Activated CD4-positive, alpha-beta T cell treated with anti-CD3 and anti-CD28 coated beads, Interleukin-2, amount 10 ng/mL, durations not matched to agents 7 days and 5 days (primary cell): Measurements from ENCODE around the gene RPL7A. TPM values are rescaled to one million over a fixed set of nuclear protein-coding genes. Genes with fewer than 3 reads are reported as not detected.
A peak's percentile ranks its signal among the peaks of the same experiment; 100 is the strongest.
"Not testable (repeated sequence)": the region's sequence is repeated elsewhere in the genome, so short reads cannot be mapped to it uniquely, and the experiment has no call there.

Experiments
- CTCF ChIA-PET: fragments of 350-600 bp; sonication (Branson Sonifier 250); formaldehyde crosslinking; loops from one replicate; lab custom pipeline; 2021; ENCODE audit warnings: antibody characterized with exemption; lab: Charles Lee
- POLR2A ChIA-PET: fragments of 350-600 bp; sonication (Branson Sonifier 250); formaldehyde crosslinking; loops from one replicate; lab custom pipeline; 2021; ENCODE audit warnings: antibody characterized with exemption; lab: Charles Lee
- DNase-seq: peaks from one replicate; pipeline ENCODE4 v3.0.0-alpha.2; 2020
- H3K27ac Mint-ChIP-seq: one replicate; pipeline ENCODE4 v1.8.0; 2021; ENCODE audit warnings: mild to moderate bottlenecking, moderate library complexity, mixed read lengths
- H3K27me3 Mint-ChIP-seq: one replicate; pipeline ENCODE4 v1.8.0; 2021; ENCODE audit warnings: mixed read lengths
- H3K36me3 Mint-ChIP-seq: one replicate; pipeline ENCODE4 v1.8.0; 2021; ENCODE audit warnings: low read depth, mixed read lengths
- H3K4me1 Mint-ChIP-seq: one replicate; pipeline ENCODE4 v1.8.0; 2021; ENCODE audit warnings: mixed read lengths
- H3K4me3 Mint-ChIP-seq: one replicate; pipeline ENCODE4 v1.8.0; 2021; ENCODE audit warnings: mild to moderate bottlenecking, moderate library complexity, mixed read lengths
- H3K9me3 Mint-ChIP-seq: one replicate; pipeline ENCODE4 v1.8.0; 2021; ENCODE audit warnings: mixed read lengths
- total RNA-seq, 2 experiments: library from RNA; stranded (reverse); gene quantifications; one replicate each; pipeline ENCODE4 v1.2.3, GENCODE V29; 2021

RPL7A gene
- total RNA-seq, 2 experiments from 2014 or later = 1,880 to 1,928 TPM

DNA sequence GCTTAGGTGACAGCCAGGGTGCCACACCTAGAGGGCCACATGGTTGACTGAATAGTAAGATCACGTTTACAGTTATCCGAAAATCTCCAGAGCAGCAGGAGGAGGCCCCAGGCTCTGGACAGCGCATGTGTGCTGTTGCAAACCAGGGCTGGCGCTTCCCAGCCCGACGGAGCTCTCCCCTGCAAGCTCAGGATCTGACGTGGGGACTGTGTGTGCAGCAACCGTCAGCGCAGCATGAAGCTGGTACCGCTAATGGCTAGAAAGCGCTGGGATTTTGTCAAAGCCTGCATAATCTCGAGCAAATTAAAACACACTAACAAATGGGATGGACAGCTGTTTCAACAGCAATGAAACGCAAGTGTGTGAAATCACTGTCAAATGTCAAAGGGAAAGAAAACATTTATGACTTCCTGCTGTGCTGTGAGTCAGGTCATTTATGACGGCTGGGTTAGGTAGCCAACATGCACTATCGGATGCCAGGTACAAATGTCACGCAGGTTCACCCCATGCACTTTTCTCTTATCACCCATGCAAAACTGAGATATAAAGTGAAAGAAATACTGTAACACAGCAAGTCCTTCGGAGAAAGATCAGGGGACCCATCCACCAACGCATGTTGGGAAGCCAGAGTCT lies 20.3 kb downstream of the RPL7A start:
- no peaks in the 10 kb centered on the region for H3K27me3 Mint-ChIP-seq
- H3K36me3 Mint-ChIP-seq = peaks cover 61% of the 10 kb centered on the region
- ChIA-PET POLR2A (no interaction called here), CTCF (interaction anchor here (0.6 to 1.6 kb wide), 2 partner anchors 8 to 13 kb away, joined by 3 to 4 read pairs; partner anchors contain the start of gene STKLD1)
- peak overlapping the region; percentile 92 for H3K27ac Mint-ChIP-seq
- no peak for DNase-seq
- H3K4me3 Mint-ChIP-seq = no peak overlapping the region
- H3K9me3 Mint-ChIP-seq = no peaks in the 10 kb centered on the region
- peaks cover 63% of the 10 kb centered on the region for H3K4me1 Mint-ChIP-seq

DNA sequence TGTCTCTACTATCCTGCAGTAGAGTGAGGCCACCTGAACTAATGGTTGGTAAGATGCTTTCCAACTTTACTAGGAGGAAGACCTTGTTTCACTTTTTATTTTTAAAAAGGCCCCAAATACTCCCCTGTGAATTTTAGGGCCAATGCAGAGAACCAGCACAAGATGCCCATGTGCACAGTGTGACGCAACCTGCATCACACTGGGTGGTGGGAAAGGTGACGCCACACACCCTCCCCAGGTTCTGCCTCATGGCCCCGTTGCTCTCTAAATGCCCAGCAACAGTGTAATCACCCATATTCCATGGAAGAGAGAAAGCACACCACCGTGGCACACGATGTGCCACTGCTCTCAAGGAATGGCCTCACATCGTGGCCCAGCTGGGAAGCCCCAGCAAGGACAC lies 21.4 kb downstream of the RPL7A start:
- Mint-ChIP-seq H3K36me3 (peaks cover 57% of the 10 kb centered on the region), H3K4me3 (peak overlapping the region; percentile 69), H3K9me3 (no peaks in the 10 kb centered on the region), H3K27ac (peak overlapping the region; percentile 92), H3K27me3 (no peaks in the 10 kb centered on the region), H3K4me1 (peaks cover 66% of the 10 kb centered on the region)
- no peak for DNase-seq
- ChIA-PET CTCF (interaction anchor here (2.4 kb wide), 1 partner anchor 10 kb away, joined by 8 read pairs; no protein-coding TSS in a partner anchor), POLR2A (interaction anchor here (0.6 kb wide), 1 partner anchor 581 kb away, joined by 12 read pairs; no protein-coding TSS in a partner anchor)

DNA sequence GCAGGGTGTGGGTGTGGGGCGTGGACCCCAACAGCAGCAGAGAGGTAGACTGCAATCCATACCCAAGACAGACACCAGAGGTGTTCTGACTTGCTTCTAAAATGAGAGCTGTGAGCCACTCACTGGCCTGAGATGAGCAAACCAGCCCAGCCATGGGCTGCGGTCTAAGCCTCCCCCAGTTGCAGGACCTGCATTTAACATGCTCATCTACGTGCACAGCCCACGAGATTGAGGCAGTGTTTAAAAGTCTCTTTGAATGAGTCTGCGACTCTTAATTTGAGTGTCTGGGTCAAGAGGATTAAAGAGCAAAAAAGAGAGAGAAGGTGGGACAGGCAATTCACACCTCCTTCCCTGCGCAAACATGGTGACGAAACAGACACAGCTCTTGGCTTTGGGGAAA lies 21.9 kb downstream of the RPL7A start:
- no peaks in the 10 kb centered on the region for H3K9me3 Mint-ChIP-seq
- CTCF ChIA-PET = interaction anchor here (1.7 to 2.8 kb wide), 5 partner anchors 11 to 27 kb away, joined by 5 to 11 read pairs (median 8); partner anchors contain the start of genes MED22, RPL7A, SURF1 and SURF2
- peaks cover 61% of the 10 kb centered on the region for H3K36me3 Mint-ChIP-seq

DNA sequence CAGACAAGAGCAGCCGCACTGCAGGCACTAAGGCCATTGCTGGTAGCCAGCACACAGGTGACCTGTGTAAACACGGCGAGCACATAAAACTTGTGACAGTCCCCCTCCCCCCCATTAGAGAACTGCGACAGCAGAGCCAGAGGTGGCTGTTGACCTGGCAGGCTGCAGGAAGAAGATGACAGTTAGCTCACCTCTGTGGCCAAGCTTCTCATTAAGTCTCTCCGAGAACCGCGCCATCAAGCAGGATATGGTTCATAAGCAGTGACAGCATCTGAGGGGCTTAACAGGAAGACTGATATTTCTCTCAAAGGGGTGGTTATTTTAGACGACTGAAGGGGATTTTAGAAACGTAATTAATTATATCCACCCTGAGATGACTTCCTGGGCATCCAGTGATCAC lies 22.7 kb downstream of the RPL7A start:
- Mint-ChIP-seq H3K4me1 (peaks cover 70% of the 10 kb centered on the region), H3K27me3 (no peaks in the 10 kb centered on the region)

More for the DNA sequence above, 21.9 kb downstream of the RPL7A start:
- POLR2A ChIA-PET = interaction anchor here (0.6 to 2.2 kb wide), 2 partner anchors 21 to 582 kb away, joined by 12 to 17 read pairs; partner anchors contain the start of genes MED22 and RPL7A
- Mint-ChIP-seq H3K27me3 (no peaks in the 10 kb centered on the region), H3K4me3 (peak overlapping the region; percentile 69), H3K4me1 (peaks cover 71% of the 10 kb centered on the region), H3K27ac (peak overlapping the region; percentile 92)
- DNase-seq = no peak

DNA sequence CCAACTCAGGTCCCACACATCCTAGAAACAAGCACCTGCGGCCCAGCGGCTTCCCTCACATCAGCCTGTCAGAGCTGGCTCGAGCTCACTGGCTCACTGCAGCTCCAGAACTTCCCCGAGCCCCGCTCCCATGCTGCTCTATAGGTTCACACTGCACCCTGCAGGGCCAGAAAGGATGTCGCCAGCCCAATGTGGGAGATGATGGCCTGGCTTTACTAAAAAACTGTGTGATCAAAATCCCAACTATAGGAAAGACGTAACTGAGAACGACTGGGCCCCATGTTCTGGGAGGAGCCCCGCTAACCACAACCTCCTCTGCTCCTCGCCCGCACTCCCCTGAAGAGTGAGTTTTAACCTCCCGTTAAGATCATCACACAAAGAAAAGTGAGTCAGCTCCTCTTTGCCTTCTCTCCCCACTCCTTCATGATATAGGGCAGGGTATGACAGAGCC lies 23.3 kb downstream of the RPL7A start:
- Mint-ChIP-seq H3K4me3 (peak overlapping the region; percentile 69), H3K27ac (peak overlapping the region; percentile 92), H3K36me3 (peaks cover 50% of the 10 kb centered on the region), H3K27me3 (no peaks in the 10 kb centered on the region), H3K4me1 (peaks cover 66% of the 10 kb centered on the region), H3K9me3 (no peaks in the 10 kb centered on the region)
- DNase-seq = peak; percentile 70
- POLR2A ChIA-PET = interaction anchor here (0.6 to 2.2 kb wide), 3 partner anchors 15 to 38 kb away, joined by 5 to 17 read pairs (median 7); partner anchors contain the start of genes MED22, RPL7A, SURF1 and SURF2
- CTCF ChIA-PET = interaction anchor here (0.8 to 2.8 kb wide), 10 partner anchors 9 to 34 kb away, joined by 3 to 11 read pairs (median 6); partner anchors contain the start of genes MED22, RPL7A, SURF1 and SURF2

More for the DNA sequence above, 22.7 kb downstream of the RPL7A start:
- peak overlapping the region; percentile 92 for H3K27ac Mint-ChIP-seq
- POLR2A ChIA-PET = interaction anchor here (0.6 to 2.2 kb wide), 3 partner anchors 14 to 38 kb away, joined by 5 to 17 read pairs (median 7); partner anchors contain the start of genes MED22, RPL7A, SURF1 and SURF2
- H3K36me3 Mint-ChIP-seq = peaks cover 56% of the 10 kb centered on the region
- no peaks in the 10 kb centered on the region for H3K9me3 Mint-ChIP-seq
- CTCF ChIA-PET = interaction anchor here (0.8 to 2.8 kb wide), 8 partner anchors 12 to 35 kb away, joined by 3 to 11 read pairs (median 8); partner anchors contain the start of genes MED22, RPL7A, SURF1 and SURF2
- DNase-seq = peak; percentile 57
- peak overlapping the region; percentile 69 for H3K4me3 Mint-ChIP-seq

DNA sequence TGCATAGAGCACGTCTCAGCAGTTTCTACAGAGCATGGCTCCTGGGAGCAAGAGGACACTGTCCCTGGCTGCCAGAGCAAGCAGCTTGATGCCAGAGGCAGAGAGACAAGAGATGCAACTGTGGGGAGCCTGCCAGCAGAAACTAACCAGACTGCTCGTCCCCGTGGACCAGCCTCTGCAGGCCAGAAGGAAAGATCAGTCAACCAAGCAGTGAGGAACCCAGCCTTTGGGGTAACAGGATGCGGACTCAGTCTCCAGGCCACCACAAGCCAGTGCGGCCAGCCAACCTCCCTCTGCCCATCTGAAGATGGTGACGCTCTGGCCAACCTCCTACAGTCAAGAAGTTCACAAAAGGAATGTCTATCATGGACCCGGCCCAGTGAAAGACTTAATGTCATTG lies 24.1 kb downstream of the RPL7A start:
- Mint-ChIP-seq H3K4me3 (peak overlapping the region; percentile 69), H3K27me3 (peaks cover under 1% of the 10 kb centered on the region), H3K9me3 (no peaks in the 10 kb centered on the region), H3K36me3 (peaks cover 47% of the 10 kb centered on the region), H3K4me1 (peaks cover 64% of the 10 kb centered on the region), H3K27ac (peak overlapping the region; percentile 92)
- ChIA-PET POLR2A (interaction anchor here (2.2 kb wide), 1 partner anchor 23 kb away, joined by 17 read pairs; the partner anchor contains the start of genes MED22 and RPL7A), CTCF (interaction anchor here (1.0 to 2.8 kb wide), 8 partner anchors 10 to 33 kb away, joined by 3 to 11 read pairs (median 8); partner anchors contain the start of genes MED22, RPL7A, SURF1 and SURF2)
- no peak for DNase-seq

DNA sequence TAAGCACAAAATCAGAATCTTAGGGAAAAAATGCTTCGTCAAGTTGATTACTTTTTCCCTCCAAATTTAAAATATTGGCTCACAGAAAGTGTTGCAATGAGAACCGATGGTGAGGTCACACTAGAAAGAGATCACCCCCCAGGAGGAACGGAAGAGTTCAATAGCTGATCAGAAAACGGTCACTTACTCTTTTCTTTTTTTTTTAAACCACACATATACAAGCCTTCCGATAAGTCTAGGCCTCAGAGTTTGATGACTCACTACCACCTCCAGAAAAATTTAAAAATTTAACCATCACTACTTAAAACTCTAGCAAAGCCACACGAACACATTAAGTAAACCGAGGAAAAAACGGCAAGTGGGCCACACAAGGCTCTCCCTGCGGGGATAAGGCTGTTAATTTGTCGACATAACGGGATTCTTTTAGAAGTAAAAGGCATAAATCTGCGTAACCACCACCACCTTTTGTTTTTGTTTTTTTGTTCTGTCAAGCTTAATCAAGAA lies 26.6 kb downstream of the RPL7A start:
- CTCF ChIA-PET = interaction anchor here (0.9 to 2.2 kb wide), 6 partner anchors 10 to 135 kb away, joined by 3 to 6 read pairs (median 4); no protein-coding TSS in a partner anchor
- H3K9me3 Mint-ChIP-seq = no peaks in the 10 kb centered on the region
- H3K4me3 Mint-ChIP-seq = peak overlapping the region; percentile 91
- POLR2A ChIA-PET = interaction anchor here (1.0 to 1.5 kb wide), 2 partner anchors 19 to 27 kb away, joined by 3 to 6 read pairs; partner anchors contain the start of genes MED22 and RPL7A
- peak; percentile 38 for DNase-seq
- H3K27me3 Mint-ChIP-seq = peaks cover 2% of the 10 kb centered on the region
- H3K27ac Mint-ChIP-seq = peak overlapping the region; percentile 97
- H3K36me3 Mint-ChIP-seq = peaks cover 35% of the 10 kb centered on the region
- peaks cover 58% of the 10 kb centered on the region for H3K4me1 Mint-ChIP-seq

DNA sequence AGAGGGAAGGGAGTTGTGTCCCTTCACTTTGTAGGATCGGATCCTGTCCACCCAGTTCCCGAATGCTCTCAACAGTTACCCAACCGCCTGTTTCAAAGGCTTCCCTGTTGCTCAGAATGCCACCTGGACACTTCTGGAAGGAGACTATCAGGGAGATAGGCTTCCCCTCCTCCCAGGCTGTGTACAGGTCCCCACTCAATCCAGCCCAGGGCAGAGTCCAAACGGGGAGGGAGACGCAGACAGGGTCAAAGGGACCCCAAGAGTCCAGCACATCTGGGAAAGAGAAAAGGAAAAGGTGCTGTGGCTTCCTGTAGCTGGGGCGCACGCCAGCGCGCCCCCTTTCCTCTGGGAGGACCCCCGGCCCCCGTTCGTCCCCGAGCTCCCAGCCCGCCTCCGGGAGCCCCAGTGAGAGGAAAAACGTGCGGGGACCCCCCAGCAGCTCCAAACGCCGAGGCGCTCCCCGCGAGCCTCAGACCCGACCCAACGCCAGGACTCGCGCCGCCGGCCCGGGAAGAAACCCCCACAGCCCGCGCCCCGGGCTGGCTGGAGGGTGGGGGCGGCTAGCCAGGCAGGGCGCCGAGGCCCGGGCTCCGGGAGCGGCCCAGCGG lies 27.2 kb downstream of the RPL7A start:
- H3K9me3 Mint-ChIP-seq = no peaks in the 10 kb centered on the region
- peaks cover 2% of the 10 kb centered on the region for H3K27me3 Mint-ChIP-seq
- peaks cover 52% of the 10 kb centered on the region for H3K4me1 Mint-ChIP-seq
- H3K36me3 Mint-ChIP-seq = peaks cover 31% of the 10 kb centered on the region
- ChIA-PET POLR2A (interaction anchor here (1.0 kb wide), 1 partner anchor 27 kb away, joined by 3 read pairs; the partner anchor contains the start of genes MED22 and RPL7A), CTCF (interaction anchor here (1.2 to 2.2 kb wide), 4 partner anchors 10 to 136 kb away, joined by 4 to 6 read pairs (median 4); no protein-coding TSS in a partner anchor)
- peak overlapping the region; percentile 91 for H3K4me3 Mint-ChIP-seq
- peak overlapping the region; percentile 97 for H3K27ac Mint-ChIP-seq
- peak; percentile 15 for DNase-seq

DNA sequence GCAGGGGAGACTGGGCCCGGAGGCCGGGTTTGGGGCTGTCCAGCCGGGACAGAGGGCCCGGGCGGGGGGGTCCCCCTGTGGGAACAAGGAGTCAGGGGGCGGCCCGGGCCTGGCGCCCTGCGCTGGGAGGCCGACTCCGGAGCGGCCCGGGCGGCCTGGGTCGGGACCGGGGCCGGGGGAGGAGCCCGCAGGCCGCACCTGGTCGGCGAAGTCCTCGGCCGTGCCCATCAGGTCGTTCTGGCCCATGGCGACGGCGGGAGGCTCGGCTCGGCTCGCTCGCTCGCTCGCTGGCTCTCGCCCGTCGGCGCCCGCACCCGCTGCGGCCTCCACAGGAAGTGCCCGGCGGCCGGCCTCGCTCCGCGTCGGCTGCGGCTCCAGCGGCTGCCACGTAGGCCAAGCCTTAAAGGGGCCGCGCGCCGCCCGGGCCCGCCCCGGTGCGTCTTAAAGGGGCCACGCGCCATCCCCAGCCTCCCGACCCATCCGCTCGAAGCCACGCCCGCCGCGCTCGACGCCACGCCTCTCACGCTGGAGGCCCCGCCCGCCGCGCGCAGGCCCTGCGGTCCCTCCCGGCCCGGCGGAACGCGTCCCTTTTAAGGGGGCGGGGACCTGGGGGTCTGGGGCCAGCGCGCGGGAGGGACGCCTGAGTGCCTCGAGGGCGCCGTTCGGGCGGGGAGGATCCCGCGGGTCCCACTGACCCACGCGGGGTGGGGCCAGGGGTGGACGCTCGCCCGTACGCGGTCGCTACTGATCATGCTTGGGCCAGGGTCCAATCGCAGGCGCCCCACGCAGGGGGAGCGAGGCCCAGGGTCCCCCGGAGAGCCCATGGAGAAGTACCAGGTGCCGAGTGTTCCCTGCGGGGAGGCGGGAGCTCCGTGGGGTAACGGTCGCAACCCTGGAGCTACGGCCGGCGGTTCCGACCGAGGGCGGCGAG lies 28.0 kb downstream of the RPL7A start, which contains the start of the genes STKLD1 and SURF4:
STKLD1 (plus strand) TSS at position 643 of the 931 bp plus-strand sequence; CDS start at position 751, 108 bp downstream.
SURF4 (minus strand) TSS at position 337 of the 931 bp plus-strand sequence; CDS start at position 246, 91 bp downstream.
- Mint-ChIP-seq H3K27me3 (peaks cover 2% of the 10 kb centered on the region), H3K4me1 (peaks cover 45% of the 10 kb centered on the region)
- CTCF ChIA-PET = interaction anchor here (0.9 to 1.9 kb wide), 7 partner anchors 8 to 110 kb away, joined by 3 to 6 read pairs (median 4); partner anchors contain the start of genes CACFD1, SURF1 and SURF2

DNA sequence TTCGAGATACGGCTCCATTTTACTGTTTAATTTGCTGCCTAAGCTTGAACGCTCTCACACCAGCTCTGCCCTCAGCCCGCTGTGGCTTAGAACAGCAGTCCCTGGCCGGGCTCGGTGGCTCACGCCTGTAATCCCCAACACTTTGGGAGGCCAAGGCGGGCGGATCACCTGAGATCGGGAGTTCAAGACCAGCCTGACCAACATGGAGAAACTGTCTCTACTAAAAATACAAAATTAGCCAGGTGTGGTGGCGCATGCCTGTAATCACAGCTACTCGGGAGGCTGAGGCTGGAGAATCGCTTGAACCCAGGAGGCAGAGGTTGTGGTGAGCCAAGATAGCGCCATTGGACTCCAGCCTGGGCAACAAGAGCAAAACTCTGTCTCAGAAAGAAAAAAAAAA lies 29.3 kb downstream of the RPL7A start:
- peaks cover 32% of the 10 kb centered on the region for H3K4me1 Mint-ChIP-seq
- not testable (repeated sequence) for H3K27me3 Mint-ChIP-seq, DNase-seq, H3K27ac Mint-ChIP-seq, H3K9me3 Mint-ChIP-seq
- ChIA-PET POLR2A (interaction anchor here (1.1 to 1.4 kb wide), 2 partner anchors 29 to 43 kb away, joined by 5 read pairs; partner anchors contain the start of genes MED22 and RPL7A), CTCF (interaction anchor here (1.1 to 1.9 kb wide), 3 partner anchors 17 to 138 kb away, joined by 3 to 5 read pairs (median 4); partner anchors contain the start of genes SURF1 and SURF2)
- peaks cover 21% of the 10 kb centered on the region for H3K36me3 Mint-ChIP-seq
- peak overlapping the region; percentile 60 for H3K4me3 Mint-ChIP-seq

More for the DNA sequence above, 28.0 kb downstream of the RPL7A start, which contains the start of the genes STKLD1 and SURF4:
- Mint-ChIP-seq H3K4me3 (peak within 1 kb of the TSS; percentile 91), H3K27ac (peak within 1 kb of the TSS; percentile 97), H3K9me3 (no peaks in the 10 kb centered on the region), H3K36me3 (peaks cover 26% of the 10 kb centered on the region)
- POLR2A ChIA-PET = interaction anchor here (0.6 to 1.4 kb wide), 2 partner anchors 28 to 992 kb away, joined by 3 to 5 read pairs; partner anchors contain the start of genes MED22 and RPL7A
- peak; percentile 93 for DNase-seq
